ENCODE data around the gene PLEKHM3.

- TF ChIP-seq POLR2A (IDR thresholded peaks at IDR 0.05; ENCODE audit: low read depth, low read length) = no peak
- no peak for TF ChIP-seq POLR2AphosphoS5 (IDR thresholded peaks at IDR 0.05; ENCODE audit: low read depth, low read length)
- TF ChIP-seq TAF1 (IDR thresholded peaks at IDR 0.05; ENCODE audit: low read depth, low read length) = no peak
Measured at GRCh38 chr2:207823865-207824264, 201.5 kb downstream of the PLEKHM3 start.

Measured in GM12891 (cell line).